A673 (cell line): ENCODE measurements around the gene HBS1L. TPM values are rescaled to one million over a fixed set of nuclear protein-coding genes. Genes with fewer than 3 reads are reported as not detected.
A peak's percentile ranks its signal among the peaks of the same experiment; 100 is the strongest.

Source experiments
- BruUV-seq: library from RNA; stranded (reverse); fragments of 400-500 nt; replicated peaks from 2 replicates; lab custom pipeline; 2021; lab: Mats Ljungman, UMichigan
- CTCF ChIA-PET: fragments of 300-600 bp; sonication (Branson Sonifier 250); formaldehyde crosslinking; loops from one replicate; lab custom pipeline; 2022; ENCODE audit warnings: antibody characterized with exemption; lab: Charles Lee
- POLR2A ChIA-PET: fragments of 300-600 bp; sonication (Branson Sonifier 250); formaldehyde crosslinking; loops from one replicate; lab custom pipeline; 2022; ENCODE audit warnings: antibody characterized with exemption; ENCODE audit not compliant: low non-redundant PET; lab: Charles Lee
- DNase-seq: peaks from one replicate; pipeline ENCODE4 v3.0.0-alpha.2; 2015; ENCODE audit warnings: low spot score
- H3K27ac ChIP-seq: fragments of 200-600 bp; sonication (generic); 2 replicates; pipeline ENCODE4 v1.5.1; 2016; ENCODE audit warnings: mixed run types, low read depth, mild to moderate bottlenecking, mixed read lengths, antibody characterized with exemption, low read length; ENCODE audit not compliant: poor library complexity, severe bottlenecking
- H3K27me3 ChIP-seq: fragments of 200-600 bp; sonication (generic); replicated peaks from 2 replicates; pipeline ENCODE4 v1.6.1; 2017; ENCODE audit warnings: mixed run types, low read depth, mild to moderate bottlenecking, mixed read lengths, antibody characterized with exemption, low read length; ENCODE audit not compliant: insufficient read depth, poor library complexity
- H3K36me3 ChIP-seq: fragments of 200-600 bp; sonication (generic); 2 replicates; pipeline ENCODE4 v1.6.1; 2016; ENCODE audit warnings: mixed run types, mild to moderate bottlenecking, mixed read lengths, antibody characterized with exemption, low read length; ENCODE audit not compliant: insufficient read depth, poor library complexity, severe bottlenecking
- H3K4me1 ChIP-seq: fragments of 200-600 bp; sonication (generic); 2 replicates; pipeline ENCODE4 v1.6.1; 2017; ENCODE audit warnings: mixed run types, mild to moderate bottlenecking, mixed read lengths, antibody characterized with exemption, low read length; ENCODE audit not compliant: insufficient read depth, poor library complexity, severe bottlenecking
- H3K4me3 ChIP-seq: fragments of 200-600 bp; sonication (generic); 2 replicates; pipeline ENCODE4 v1.5.1; 2016; ENCODE audit warnings: low read depth, mixed run types, mild to moderate bottlenecking, mixed read lengths, low read length; ENCODE audit not compliant: poor library complexity, severe bottlenecking
- H3K9me3 ChIP-seq: fragments of 200-600 bp; sonication (generic); 2 replicates; pipeline ENCODE4 v1.6.1; 2016; ENCODE audit warnings: mixed run types, low read depth, mild to moderate bottlenecking, mixed read lengths, antibody characterized with exemption, low read length; ENCODE audit not compliant: poor library complexity, severe bottlenecking
- EZH2 ChIP-seq: fragments of 200-600 bp; sonication (generic); IDR thresholded peaks from 2 replicates; pipeline ENCODE4 v1.6.1; 2017; ENCODE audit warnings: borderline replicate concordance, low read depth, mild to moderate bottlenecking, mixed read lengths, antibody characterized with exemption, low read length; ENCODE audit not compliant: poor library complexity, severe bottlenecking
- intact Hi-C: fragments of 100-400 bp; cut with micrococcal nuclease; formaldehyde crosslinking; loops from one replicate; pipeline ENCODE4 v1.10.0; 2022; ENCODE audit not compliant: unreplicated experiment
- total RNA-seq: library from RNA; stranded (reverse); gene quantifications from 2 replicates; pipeline ENCODE4 v1.2.3, GENCODE V29; 2021
- TF ChIP-seq, protein P1 (sequence below): fragments of 300-800, 200-600 bp; sonication (generic); conservative IDR thresholded peaks from 2 replicates; pipeline ENCODE4 v1.5.1; 2017; ENCODE audit warnings: low read depth, mild to moderate bottlenecking, antibody characterized with exemption, low read length, moderate library complexity, mixed read lengths

The HBS1L gene
- total RNA-seq, 1 experiment from 2014 or later = 106 TPM

DNA sequence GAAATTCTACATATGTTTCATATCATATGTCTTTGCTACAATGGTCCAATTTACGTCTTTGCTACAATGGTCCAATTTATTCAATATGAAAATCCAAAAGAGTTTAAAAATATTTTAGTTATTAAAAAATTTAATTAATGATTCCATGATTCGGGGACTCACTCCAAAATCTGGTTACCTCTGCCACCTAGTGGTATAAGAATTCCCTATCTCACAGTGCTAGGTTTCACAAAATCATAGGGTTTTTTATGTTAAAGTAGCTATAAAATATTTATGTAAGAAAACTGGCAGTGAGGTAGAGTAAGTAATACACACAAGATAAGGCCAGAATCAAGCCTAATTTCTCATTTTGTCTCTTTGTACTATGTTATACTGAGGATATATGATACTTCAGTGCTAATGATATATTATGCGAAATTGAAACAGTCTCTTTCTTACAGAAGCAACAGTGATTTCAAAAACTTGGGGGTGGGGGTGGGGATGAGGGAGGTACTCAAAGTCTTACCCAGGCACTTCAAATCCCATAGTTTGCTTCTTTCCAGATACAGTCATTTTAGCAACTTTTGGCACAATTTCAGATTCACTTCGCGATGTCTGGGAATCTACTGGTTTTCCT, 52.3 kb downstream of the HBS1L start:
- Histone ChIP-seq H3K27ac (no peak overlapping the region), H3K27me3 (no peaks in the 10 kb centered on the region), H3K36me3 (no peaks in the 10 kb centered on the region), H3K4me3 (no peak overlapping the region), H3K9me3 (no peaks in the 10 kb centered on the region), H3K4me1 (no peaks in the 10 kb centered on the region)
- ChIA-PET POLR2A (no interaction called here), CTCF (interaction anchor here (0.9 kb wide), 1 partner anchor 182 kb away, joined by 4 read pairs; no protein-coding TSS in a partner anchor)
- no peak for TF ChIP-seq EZH2
- TF ChIP-seq, protein P1, sequence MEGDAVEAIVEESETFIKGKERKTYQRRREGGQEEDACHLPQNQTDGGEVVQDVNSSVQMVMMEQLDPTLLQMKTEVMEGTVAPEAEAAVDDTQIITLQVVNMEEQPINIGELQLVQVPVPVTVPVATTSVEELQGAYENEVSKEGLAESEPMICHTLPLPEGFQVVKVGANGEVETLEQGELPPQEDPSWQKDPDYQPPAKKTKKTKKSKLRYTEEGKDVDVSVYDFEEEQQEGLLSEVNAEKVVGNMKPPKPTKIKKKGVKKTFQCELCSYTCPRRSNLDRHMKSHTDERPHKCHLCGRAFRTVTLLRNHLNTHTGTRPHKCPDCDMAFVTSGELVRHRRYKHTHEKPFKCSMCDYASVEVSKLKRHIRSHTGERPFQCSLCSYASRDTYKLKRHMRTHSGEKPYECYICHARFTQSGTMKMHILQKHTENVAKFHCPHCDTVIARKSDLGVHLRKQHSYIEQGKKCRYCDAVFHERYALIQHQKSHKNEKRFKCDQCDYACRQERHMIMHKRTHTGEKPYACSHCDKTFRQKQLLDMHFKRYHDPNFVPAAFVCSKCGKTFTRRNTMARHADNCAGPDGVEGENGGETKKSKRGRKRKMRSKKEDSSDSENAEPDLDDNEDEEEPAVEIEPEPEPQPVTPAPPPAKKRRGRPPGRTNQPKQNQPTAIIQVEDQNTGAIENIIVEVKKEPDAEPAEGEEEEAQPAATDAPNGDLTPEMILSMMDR = peak; percentile 76
- no TSS peak for BruUV-seq
- intact Hi-C loops = no loop called here
- DNase-seq = peak; percentile 24

DNA sequence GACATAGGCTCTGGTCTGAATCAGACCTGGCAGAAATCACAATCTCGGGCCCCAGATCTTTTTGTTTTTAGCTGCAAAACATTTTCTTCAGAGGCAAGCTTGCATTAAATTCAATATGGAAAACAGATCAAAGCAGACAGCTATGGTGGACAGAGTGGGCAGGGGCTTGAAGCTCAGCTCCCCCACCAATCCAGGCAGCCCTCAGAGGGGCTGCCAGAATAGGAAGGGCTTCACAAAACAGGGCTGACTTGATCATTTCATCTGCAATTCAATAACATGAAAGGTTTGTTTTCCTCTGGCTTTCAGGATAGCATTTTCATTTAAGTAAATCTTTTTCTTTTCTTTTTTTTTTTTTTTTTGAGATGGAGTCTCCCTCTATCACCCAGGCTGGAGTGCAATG, 55.5 kb downstream of the HBS1L start:
- ChIA-PET POLR2A (no interaction called here), CTCF (no interaction called here)
- H3K4me1 ChIP-seq = no peaks in the 10 kb centered on the region
- intact Hi-C loops = no loop called here
- TF ChIP-seq EZH2 = no peak
- no peaks in the 10 kb centered on the region for H3K9me3 ChIP-seq
- no peak overlapping the region for H3K27ac ChIP-seq
- BruUV-seq = no TSS peak
- peaks cover 9% of the 10 kb centered on the region for H3K36me3 ChIP-seq
- no peak overlapping the region for H3K4me3 ChIP-seq
- H3K27me3 ChIP-seq = no peaks in the 10 kb centered on the region
- DNase-seq = no peak

- Histone ChIP-seq H3K36me3 (peaks cover 25% of the 10 kb centered on the region), H3K4me3 (no peak overlapping the region), H3K4me1 (no peaks in the 10 kb centered on the region), H3K9me3 (no peaks in the 10 kb centered on the region), H3K27me3 (no peaks in the 10 kb centered on the region), H3K27ac (no peak overlapping the region)
- TF ChIP-seq, protein P1 = no peak
- no peak for TF ChIP-seq EZH2
- no TSS peak for BruUV-seq
- DNase-seq = no peak
- intact Hi-C loops = no loop called here
- ChIA-PET CTCF (no interaction called here), POLR2A (no interaction called here)
These were observed 57.3 kb downstream of the HBS1L start for GRCh38 chr6:134997133-134997995.
